Activated T-cell treated with anti-CD3 and anti-CD28 coated beads, Interleukin-2, amount 50 U/mL, for 48 hours (primary cell): ENCODE data around the gene CRABP1.
A peak's percentile ranks its signal among the peaks of the same experiment; 100 is the strongest.

Experiments
- DNase-seq, 2 experiments: peaks; one replicate each; pipeline ENCODE4 v3.0.0-alpha.2; 2020

The CRABP1 gene

GRCh38 chr15:78340231-78341056 is at the start of gene CRABP1:
Gene CRABP1, plus strand, starts transcription at chr15:78340353. Its CDS starts 76 bp downstream, at chr15:78340429.
- peak in 1 of 2 experiments; percentile 34 for DNase-seq

GRCh38 chr15:78291052-78291451 is 49.1 kb upstream of the CRABP1 start:
- DNase-seq, result no peak

- no peak for DNase-seq
These were observed 48.5 kb upstream of the CRABP1 start for GRCh38 chr15:78291698-78292097.

GRCh38 chr15:78292219-78292618 is 47.9 kb upstream of the CRABP1 start:
- no peak for DNase-seq

GRCh38 chr15:78299101-78299930 is 40.8 kb upstream of the CRABP1 start, which contains the start of gene SKIC8:
Gene SKIC8, minus strand, starts transcription at chr15:78299609. Its CDS starts 3,923 bp downstream, at chr15:78295686.
- peak; percentile 92 to 94 for DNase-seq

- DNase-seq, result no peak
These were observed 38.8 kb upstream of the CRABP1 start for GRCh38 chr15:78301326-78301725.

- no peak for DNase-seq
These were observed 38.3 kb upstream of the CRABP1 start for GRCh38 chr15:78301828-78302227.

GRCh38 chr15:78302579-78303312 is 37.4 kb upstream of the CRABP1 start:
- no peak for DNase-seq

- DNase-seq, result no peak
These were observed 35.7 kb upstream of the CRABP1 start for GRCh38 chr15:78304216-78305066.

GRCh38 chr15:78306176-78306774 is 33.9 kb upstream of the CRABP1 start:
- DNase-seq, result no peak

GRCh38 chr15:78307976-78308375 is 32.2 kb upstream of the CRABP1 start:
- DNase-seq, result no peak

- peak; percentile 74 to 78 for DNase-seq
These were observed 31.6 kb upstream of the CRABP1 start for GRCh38 chr15:78308422-78309032.

- DNase-seq, result no peak
These were observed 28.9 kb upstream of the CRABP1 start for GRCh38 chr15:78311292-78311691.

GRCh38 chr15:78312536-78312935 is 27.6 kb upstream of the CRABP1 start:
- no peak for DNase-seq

- DNase-seq, result no peak
These were observed 27.2 kb upstream of the CRABP1 start for GRCh38 chr15:78312957-78313356.

GRCh38 chr15:78313383-78313782 is 26.8 kb upstream of the CRABP1 start:
- no peak for DNase-seq

GRCh38 chr15:78314181-78314581 is 26.0 kb upstream of the CRABP1 start:
- DNase-seq, result no peak

- no peak for DNase-seq
These were observed 24.4 kb upstream of the CRABP1 start for GRCh38 chr15:78315686-78316282.

GRCh38 chr15:78316283-78317083 is 23.7 kb upstream of the CRABP1 start:
- DNase-seq, result no peak
